H1 (cell line): Measurements from ENCODE around the gene PARP4.

Source experiments
- CREB1 ChIP-seq: IDR thresholded peaks from 2 replicates; pipeline ENCODE4 v1.6.1; 2012; ENCODE audit warnings: inconsistent platforms
- CTCF ChIP-seq, 3 experiments: IDR thresholded peaks; 1 replicate in 2 of 3; 2 replicates in 1 of 3; pipeline versions ENCODE4 v1.5.1 to v1.6.1; 2011; ENCODE audit warnings: low read length in 3 of 3, mild to moderate bottlenecking in 3 of 3, inconsistent platforms in 2 of 3, low read depth in 1 of 3, moderate library complexity in 1 of 3; ENCODE audit not compliant: insufficient read depth in 1 of 3; ENCODE audit errors: control extremely low read depth in 1 of 3
- EP300 ChIP-seq, 2 experiments: IDR thresholded peaks; 1 replicate in 1 of 2; 2 replicates in 1 of 2; pipeline ENCODE4 v1.6.1; 2011 to 2012; ENCODE audit warnings: low read depth in 2 of 2, low read length in 2 of 2, mild to moderate bottlenecking in 2 of 2, borderline replicate concordance in 1 of 2, inconsistent platforms in 1 of 2, moderate library complexity in 1 of 2
- GABPA ChIP-seq: IDR thresholded peaks from 2 replicates; pipeline ENCODE4 v1.6.1; 2011; ENCODE audit warnings: mild to moderate bottlenecking, low read length, moderate library complexity, borderline replicate concordance; ENCODE audit not compliant: insufficient read depth
- POLR2AphosphoS5 ChIP-seq: IDR thresholded peaks from 2 replicates; pipeline ENCODE4 v1.6.1; 2011; ENCODE audit warnings: low read depth, low read length

GRCh38 chr13:24500977-24501376 lies 11.6 kb downstream of the PARP4 start:
- TF ChIP-seq EP300 (IDR thresholded peaks at IDR 0.05; ENCODE audit: borderline replicate concordance in 1 of 2, low read depth in 2 of 2, low read length in 2 of 2) (no peak), CREB1 (no peak), CTCF (IDR thresholded peaks at IDR 0.05; ENCODE audit: control extremely low read depth in 1 of 3, insufficient read depth in 1 of 3, low read depth in 1 of 3, low read length in 3 of 3) (no peak), POLR2AphosphoS5 (no peak), GABPA (no peak)
